OCI-LY7 (cell line): ENCODE measurements around the gene SPPL2B. TPM values are rescaled to one million over a fixed set of nuclear protein-coding genes. Genes with fewer than 3 reads are reported as not detected.
A peak's percentile ranks its signal among the peaks of the same experiment; 100 is the strongest.

Source experiments
- BruUV-seq: library from RNA; stranded (reverse); fragments of 400-500 nt; replicated peaks from 2 replicates; lab custom pipeline; 2021; lab: Mats Ljungman, UMichigan
- CTCF ChIA-PET: fragments of 300-600 bp; sonication (Branson Sonifier 250); formaldehyde crosslinking; loops from one replicate; lab custom pipeline; 2022; ENCODE audit warnings: antibody characterized with exemption; ENCODE audit not compliant: unreplicated experiment; lab: Charles Lee
- POLR2A ChIA-PET: fragments of 300-600 bp; sonication (Branson Sonifier 250); formaldehyde crosslinking; loops from one replicate; lab custom pipeline; 2022; ENCODE audit warnings: antibody characterized with exemption; lab: Charles Lee
- DNase-seq: peaks from one replicate; pipeline ENCODE4 v3.0.0-alpha.2; 2015; ENCODE audit warnings: low spot score
- H2AFZ ChIP-seq: fragments of 200-600 bp; sonication (generic), shearing (Covaris generic); 2 replicates; pipeline ENCODE4 v1.6.1; 2014; ENCODE audit warnings: mild to moderate bottlenecking, antibody characterized with exemption, low read length, moderate library complexity
- H3K27ac ChIP-seq: fragments of 200-600 bp; sonication (generic); 2 replicates; pipeline ENCODE4 v1.5.1; 2014; ENCODE audit warnings: mixed run types, low read depth, mild to moderate bottlenecking, moderate library complexity, low read length, inconsistent platforms; ENCODE audit not compliant: poor library complexity, severe bottlenecking
- H3K36me3 ChIP-seq: fragments of 200-600 bp; sonication (generic); 2 replicates; pipeline ENCODE4 v1.6.1; 2014; ENCODE audit warnings: mild to moderate bottlenecking, antibody characterized with exemption, low read length, moderate library complexity, mixed read lengths; ENCODE audit not compliant: insufficient read depth
- H3K4me1 ChIP-seq: fragments of 200-600 bp; sonication (generic); 2 replicates; pipeline ENCODE4 v1.5.1; 2014; ENCODE audit warnings: mild to moderate bottlenecking, low read length; ENCODE audit not compliant: insufficient read depth, poor library complexity, severe bottlenecking
- H3K4me2 ChIP-seq: fragments of 200-600 bp; sonication (generic); 2 replicates; pipeline ENCODE4 v1.6.1; 2014; ENCODE audit warnings: mild to moderate bottlenecking, low read length
- H3K4me3 ChIP-seq: fragments of 200-600 bp; sonication (generic); 2 replicates; pipeline ENCODE4 v1.5.1; 2014; ENCODE audit warnings: mild to moderate bottlenecking, low read depth, low read length; ENCODE audit not compliant: poor library complexity, severe bottlenecking
- H3K79me2 ChIP-seq: fragments of 200-600 bp; sonication (generic); 2 replicates; pipeline ENCODE4 v1.6.1; 2016; ENCODE audit warnings: low read depth, mild to moderate bottlenecking, low read length, moderate library complexity, mixed read lengths; ENCODE audit not compliant: insufficient read depth
- H3K9me2 ChIP-seq: fragments of 200-600 bp; sonication (generic); 2 replicates; pipeline ENCODE4 v1.6.1; 2016; ENCODE audit warnings: mild to moderate bottlenecking, low read length, mixed read lengths; ENCODE audit not compliant: insufficient read depth
- H3K9me3 ChIP-seq: fragments of 200-600 bp; sonication (generic); 2 replicates; pipeline ENCODE4 v1.6.1; 2014; ENCODE audit warnings: mild to moderate bottlenecking, mixed run types, low read length, mixed read lengths
- H4K20me1 ChIP-seq: fragments of 200-600 bp; sonication (generic); 2 replicates; pipeline ENCODE4 v1.6.1; 2014; ENCODE audit warnings: mild to moderate bottlenecking, antibody characterized with exemption, low read length, moderate library complexity, mixed read lengths; ENCODE audit not compliant: insufficient read depth
- CTCF ChIP-seq: fragments of 200-600 bp; sonication (generic); conservative IDR thresholded peaks from 2 replicates; pipeline ENCODE4 v1.5.1; 2014; ENCODE audit warnings: mild to moderate bottlenecking, antibody characterized with exemption, low read length, moderate library complexity, mixed read lengths
- EZH2phosphoT487 ChIP-seq: fragments of 200-600 bp; sonication (generic); IDR thresholded peaks from 2 replicates; pipeline ENCODE4 v1.6.1; 2018; ENCODE audit warnings: low read depth, borderline replicate concordance, mild to moderate bottlenecking, mixed run types, antibody characterized with exemption, low read length, moderate library complexity, mixed read lengths
- intact Hi-C: fragments of 100-400 bp; cut with micrococcal nuclease; formaldehyde crosslinking; loops from one replicate; pipeline ENCODE4 v1.10.0; 2022; ENCODE audit not compliant: unreplicated experiment
- total RNA-seq, 2 experiments: library from RNA; depleted of rRNA in 1 of 2; stranded (reverse); fragments of >200 nt in 1 of 2; shearing (Covaris generic) in 1 of 2; gene quantifications; 2 replicates each; pipeline ENCODE4 v1.2.3, GENCODE V29; 2014 to 2022

The SPPL2B gene
- total RNA-seq, 2 experiments from 2014 or later, result 106 to 191 TPM

DNA sequence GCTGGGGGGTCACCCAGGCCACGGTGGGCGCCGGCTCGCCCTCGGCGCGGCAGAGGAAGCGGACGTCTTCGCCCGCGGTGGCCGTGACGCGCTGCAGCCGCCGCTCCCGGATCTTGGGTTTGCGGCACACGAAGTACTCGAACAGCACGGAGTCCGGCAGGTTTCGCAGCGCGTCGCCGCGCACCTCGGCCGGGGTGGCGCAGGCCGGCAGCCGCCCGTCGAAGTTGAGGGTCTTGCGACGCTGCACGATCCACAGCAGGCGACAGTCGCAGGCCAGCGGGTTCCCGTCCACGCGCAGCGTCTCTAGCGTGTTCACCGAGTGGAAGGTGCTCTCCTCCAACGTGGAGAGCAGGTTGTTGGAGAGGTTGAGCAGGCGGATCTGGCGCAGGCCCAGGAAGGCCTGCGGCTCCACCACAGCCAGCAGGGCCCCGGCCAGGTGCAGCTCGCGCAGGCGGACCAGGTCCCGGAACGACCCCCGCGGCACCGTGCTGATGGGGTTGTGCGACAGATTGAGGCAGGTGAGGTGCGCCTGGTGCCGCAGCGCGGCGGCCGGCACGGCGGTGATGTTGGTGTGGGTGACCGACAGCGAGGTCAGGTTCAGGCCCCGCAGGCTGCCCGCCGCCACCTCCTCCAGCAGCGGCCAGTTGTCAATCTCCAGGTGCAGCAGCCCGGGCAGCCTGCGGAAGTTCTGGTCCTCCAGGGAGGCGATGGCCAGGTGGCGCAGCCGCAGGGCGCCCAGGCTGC, 37.9 kb upstream of the SPPL2B start:
- Histone ChIP-seq H4K20me1 (no peaks in the 10 kb centered on the region; the same call in 1 of the 2 replicates), H3K9me2 (no peaks in the 10 kb centered on the region), H3K4me2 (peak overlapping the region; percentile 76), H3K4me1 (peaks cover 41% of the 10 kb centered on the region), H2AFZ (peak overlapping the region; percentile 69; the same call in 1 of the 2 replicates), H3K27ac (no peak overlapping the region), H3K9me3 (no peaks in the 10 kb centered on the region), H3K36me3 (no peaks in the 10 kb centered on the region), H3K79me2 (no peaks in the 10 kb centered on the region), H3K4me3 (peak overlapping the region; percentile 73)
- ChIA-PET CTCF (no interaction called here), POLR2A (interaction anchor here (0.6 kb wide), 1 partner anchor 20 kb away, joined by 5 read pairs; no protein-coding TSS in a partner anchor)
- no TSS peak for BruUV-seq
- intact Hi-C loops, result no loop called here
- no peak for DNase-seq
- TF ChIP-seq CTCF (no peak), EZH2phosphoT487 (no peak)

DNA sequence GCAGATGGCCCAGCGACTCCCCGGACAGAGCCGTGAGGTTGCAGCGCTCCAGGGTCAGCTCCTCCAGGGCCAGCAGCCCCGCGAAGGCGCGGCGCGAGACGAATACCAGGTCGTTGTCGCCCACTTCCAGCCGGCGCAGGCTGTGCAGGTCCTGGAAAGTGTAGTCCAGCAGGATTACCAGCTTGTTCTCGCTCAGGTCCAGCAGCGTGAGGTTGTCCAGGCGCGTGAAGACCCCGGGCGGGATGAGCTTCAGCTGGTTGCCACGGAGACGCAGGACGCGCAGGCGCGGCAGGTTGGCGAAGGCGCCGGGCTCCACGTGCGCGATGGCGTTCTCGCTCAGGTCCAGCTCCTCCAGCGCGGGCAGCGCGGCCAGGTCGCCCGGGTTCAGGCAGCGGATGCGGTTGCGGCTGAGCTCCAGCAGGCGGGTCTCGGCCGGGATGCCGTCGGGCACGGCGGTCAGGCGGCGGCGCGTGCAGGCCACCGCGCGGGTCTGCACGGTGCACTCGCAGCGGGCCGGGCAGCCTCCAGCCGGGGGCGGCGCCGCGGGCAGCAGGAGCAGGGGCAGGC, 37.2 kb upstream of the SPPL2B start:
- ChIA-PET CTCF (no interaction called here), POLR2A (interaction anchor here (0.6 kb wide), 2 partner anchors 19 to 76 kb away, joined by 3 to 5 read pairs; no protein-coding TSS in a partner anchor)
- Histone ChIP-seq H3K4me1 (peaks cover 41% of the 10 kb centered on the region), H3K79me2 (no peaks in the 10 kb centered on the region), H3K4me3 (peak overlapping the region; percentile 73), H3K36me3 (no peaks in the 10 kb centered on the region), H3K4me2 (peak overlapping the region; percentile 76; the same call in 1 of the 2 replicates), H3K9me2 (no peaks in the 10 kb centered on the region), H3K9me3 (no peaks in the 10 kb centered on the region), H4K20me1 (no peaks in the 10 kb centered on the region; the same call in 1 of the 2 replicates), H3K27ac (no peak overlapping the region), H2AFZ (no peak overlapping the region)
- intact Hi-C loops, result no loop called here
- BruUV-seq, result no TSS peak
- no peak for DNase-seq
- TF ChIP-seq EZH2phosphoT487, result no peak
- TF ChIP-seq CTCF, result no peak
